HCT116 (cell line): Measurements from ENCODE around the gene RPL29. TPM values are rescaled to one million over a fixed set of nuclear protein-coding genes. Genes with fewer than 3 reads are reported as not detected.

Source experiments
- ATAC-seq: fragments of 200-7000 bp; cut with Tn5 transposase; 2 replicates; pipeline ENCODE4 v1.9.1; 2020; ENCODE audit warnings: mild to moderate bottlenecking, moderate library complexity
- BruUV-seq: library from RNA; stranded (reverse); fragments of 400-500 nt; replicated peaks from 2 replicates; lab custom pipeline; 2021; lab: Mats Ljungman, UMichigan
- CTCF ChIA-PET: fragments of 300-600 bp; sonication (Branson Sonifier 250); formaldehyde crosslinking; loops from one replicate; lab custom pipeline; 2021; ENCODE audit warnings: antibody characterized with exemption; lab: Charles Lee
- POLR2A ChIA-PET: fragments of 300-600, 350-600 bp; sonication (Branson Sonifier 250); formaldehyde crosslinking; loops from one replicate; lab custom pipeline; 2021; ENCODE audit warnings: antibody characterized with exemption; lab: Charles Lee
- RAD21 ChIA-PET, 2 experiments: fragments of 300-600 bp; sonication (Branson Sonifier 250); formaldehyde crosslinking; loops; one replicate each; lab custom pipeline; 2023; ENCODE audit warnings: low total read pairs in 2 of 2; ENCODE audit not compliant: uncharacterized antibody in 2 of 2, unreplicated experiment in 2 of 2, low non-redundant PET in 1 of 2; lab: Charles Lee
- DNase-seq: peaks from one replicate; pipeline ENCODE4 v3.0.0-alpha.2; 2010; ENCODE audit warnings: low read depth, low spot score
- H2AFZ ChIP-seq: fragments of 200-600 bp; shearing (Covaris generic), sonication (generic); 2 replicates; pipeline ENCODE4 v1.6.1; 2017; ENCODE audit warnings: low read depth, mixed run types, mixed read lengths, antibody characterized with exemption, low read length; ENCODE audit not compliant: poor library complexity, severe bottlenecking
- H3K27ac ChIP-seq: 2 replicates; pipeline ENCODE4 v1.5.1; 2012; ENCODE audit warnings: low read depth, low read length
- H3K27me3 ChIP-seq: fragments of 200-600 bp; sonication (generic); 2 replicates; pipeline ENCODE4 v1.6.1; 2016; ENCODE audit warnings: mixed run types, low read length, mixed read lengths; ENCODE audit not compliant: insufficient read depth
- H3K36me3 ChIP-seq, 2 experiments: fragments of 200-500 bp in 1 of 2; fragments of 200-600 bp in 1 of 2; sonication (Bioruptor generic) in 1 of 2; sonication (generic) in 1 of 2; 2 replicates each; pipeline versions ENCODE4 v1.5.1 to v1.6.1; 2014 to 2016; ENCODE audit warnings: low read length in 2 of 2, inconsistent platforms in 1 of 2, mixed read lengths in 1 of 2, mixed run types in 1 of 2; ENCODE audit not compliant: insufficient read depth in 2 of 2, control insufficient read depth in 1 of 2
- H3K4me1 ChIP-seq, 2 experiments: fragments of 200-600 bp in 1 of 2; sonication (generic) in 1 of 2; 2 replicates each; pipeline versions ENCODE4 v1.5.1 to v1.6.1; 2012 to 2017; ENCODE audit warnings: low read length in 2 of 2, inconsistent platforms in 1 of 2, mild to moderate bottlenecking in 1 of 2, mixed read lengths in 1 of 2, mixed run types in 1 of 2, moderate library complexity in 1 of 2; ENCODE audit not compliant: insufficient read depth in 2 of 2, control insufficient read depth in 1 of 2
- H3K4me2 ChIP-seq: fragments of 200-600 bp; sonication (generic); 2 replicates; pipeline ENCODE4 v1.6.1; 2017; ENCODE audit warnings: mixed run types, low read length, mixed read lengths
- H3K4me3 ChIP-seq, 2 experiments: fragments of 200-600 bp in 1 of 2; sonication (generic) in 1 of 2; replicated peaks in 1 of 2; 2 replicates each; pipeline ENCODE4 v1.5.1; 2011 to 2016; ENCODE audit warnings: low read length in 2 of 2, control low read depth in 1 of 2, low read depth in 1 of 2, mild to moderate bottlenecking in 1 of 2, mixed read lengths in 1 of 2, mixed run types in 1 of 2
- H3K79me2 ChIP-seq: fragments of 200-600 bp; sonication (generic); 2 replicates; pipeline ENCODE4 v1.6.1; 2017; ENCODE audit warnings: mild to moderate bottlenecking, mixed run types, low read length, moderate library complexity, mixed read lengths; ENCODE audit not compliant: insufficient read depth
- H3K9ac ChIP-seq: fragments of 200-600 bp; sonication (generic); 2 replicates; pipeline ENCODE4 v1.6.1; 2016; ENCODE audit warnings: low read length, mixed read lengths
- H3K9me2 ChIP-seq: fragments of 200-600 bp; sonication (generic), shearing (Covaris generic); 2 replicates; pipeline ENCODE4 v1.6.1; 2017; ENCODE audit warnings: mixed run types, mild to moderate bottlenecking, moderate library complexity; ENCODE audit not compliant: insufficient read depth
- H3K9me3 ChIP-seq, 2 experiments: fragments of 200-500 bp in 1 of 2; fragments of 200-600 bp in 1 of 2; sonication (Bioruptor generic) in 1 of 2; sonication (generic) in 1 of 2; 2 replicates each; pipeline ENCODE4 v1.6.1; 2014 to 2017; ENCODE audit warnings: low read length in 2 of 2, mixed read lengths in 2 of 2, inconsistent platforms in 1 of 2, low read depth in 1 of 2, mild to moderate bottlenecking in 1 of 2, mixed run types in 1 of 2, moderate library complexity in 1 of 2; ENCODE audit not compliant: control insufficient read depth in 1 of 2, insufficient read depth in 1 of 2
- H4K20me1 ChIP-seq: fragments of 200-600 bp; sonication (generic), shearing (Covaris generic); 2 replicates; pipeline ENCODE4 v1.6.1; 2017; ENCODE audit warnings: mixed run types, mild to moderate bottlenecking, moderate library complexity; ENCODE audit not compliant: insufficient read depth
- ATF3 ChIP-seq: IDR thresholded peaks from 2 replicates; pipeline ENCODE4 v1.6.1; 2012
- CEBPB ChIP-seq: IDR thresholded peaks from 2 replicates; pipeline ENCODE4 v1.6.1; 2012; ENCODE audit warnings: low read depth
- CTCF ChIP-seq, 3 experiments: fragments of 200-600 bp in 1 of 3; sonication (generic) in 1 of 3; IDR thresholded peaks in 2 of 3; conservative IDR thresholded peaks in 1 of 3; 2 replicates each; pipeline ENCODE4 v1.5.1; 2012 to 2017; ENCODE audit warnings: low read depth in 2 of 3, low read length in 2 of 3, antibody characterized with exemption in 1 of 3, borderline replicate concordance in 1 of 3, control low read depth in 1 of 3, mild to moderate bottlenecking in 1 of 3, mixed read lengths in 1 of 3, mixed run types in 1 of 3, moderate library complexity in 1 of 3; ENCODE audit not compliant: insufficient read depth in 1 of 3
- EGR1 ChIP-seq: IDR thresholded peaks from 2 replicates; pipeline ENCODE4 v1.6.1; 2012; ENCODE audit warnings: low read depth
- EZH2 ChIP-seq: fragments of 200-600 bp; sonication (generic); IDR thresholded peaks from 2 replicates; pipeline ENCODE4 v1.6.1; 2017; ENCODE audit warnings: antibody characterized with exemption, mixed run types
- EZH2phosphoT487 ChIP-seq: fragments of 200-600 bp; IDR thresholded peaks from 2 replicates; pipeline ENCODE4 v1.6.1; 2018; ENCODE audit warnings: antibody characterized with exemption, borderline replicate concordance
- FOSL1 ChIP-seq: IDR thresholded peaks from 2 replicates; pipeline ENCODE4 v1.6.1; 2012; ENCODE audit warnings: low read depth
- JUND ChIP-seq: IDR thresholded peaks from 2 replicates; pipeline ENCODE4 v1.6.1; 2012
- POLR2AphosphoS5 ChIP-seq: IDR thresholded peaks from 2 replicates; pipeline ENCODE4 v1.6.1; 2011; ENCODE audit warnings: mild to moderate bottlenecking, low read depth, low read length, moderate library complexity
- RAD21 ChIP-seq: IDR thresholded peaks from 2 replicates; pipeline ENCODE4 v1.6.1; 2012; ENCODE audit warnings: low read depth, mild to moderate bottlenecking
- REST ChIP-seq: IDR thresholded peaks from 2 replicates; pipeline ENCODE4 v1.6.1; 2012; ENCODE audit warnings: low read depth
- SIN3A ChIP-seq: IDR thresholded peaks from 2 replicates; pipeline ENCODE4 v1.6.1; 2012; ENCODE audit warnings: low read depth
- SP1 ChIP-seq: IDR thresholded peaks from 2 replicates; pipeline ENCODE4 v1.6.1; 2012; ENCODE audit warnings: low read depth
- SRF ChIP-seq: IDR thresholded peaks from 2 replicates; pipeline ENCODE4 v1.6.1; 2012; ENCODE audit warnings: low read depth
- TCF7L2 ChIP-seq: IDR thresholded peaks from 2 replicates; pipeline ENCODE4 v1.7.0; 2011; ENCODE audit warnings: borderline replicate concordance, inconsistent platforms; ENCODE audit not compliant: insufficient read depth, insufficient read length; ENCODE audit errors: extremely low read depth
- ZBTB33 ChIP-seq: IDR thresholded peaks from 2 replicates; pipeline ENCODE4 v1.6.1; 2011; ENCODE audit warnings: mild to moderate bottlenecking, low read length, moderate library complexity; ENCODE audit not compliant: insufficient replicate concordance; ENCODE audit errors: extremely low read depth
- ZFX ChIP-seq: fragments of 450-650 bp; IDR thresholded peaks from 2 replicates; pipeline ENCODE4 v1.6.1; 2017
- ZNF274 ChIP-seq: fragments of 200-500 bp; sonication (Bioruptor generic); IDR thresholded peaks from 2 replicates; pipeline ENCODE4 v1.6.1; 2014; ENCODE audit warnings: mild to moderate bottlenecking, low read depth, low read length, inconsistent platforms
- intact Hi-C: fragments of 100-400 bp; cut with micrococcal nuclease; formaldehyde crosslinking; loops from 2 replicates; pipeline ENCODE4 v1.10.0; 2022
- total RNA-seq: library from RNA; stranded (reverse); gene quantifications from one replicate; pipeline ENCODE4 v1.2.1, GENCODE V29; 2021; ENCODE audit not compliant: unreplicated experiment

The RPL29 gene
- total RNA-seq, 1 experiment from 2014 or later, result 1,880 TPM

GRCh38 chr3:51949121-51949520 lies 46.6 kb downstream of the RPL29 start:
- ChIA-PET RAD21 (no interaction called here), CTCF (no interaction called here), POLR2A (no interaction called here)
- H3K79me2 ChIP-seq, result no peaks in the 10 kb centered on the region
- no peak overlapping the region for H2AFZ ChIP-seq
- no peak overlapping the region for H3K27ac ChIP-seq
- intact Hi-C loops, result no loop called here
- H3K4me2 ChIP-seq, result no peak overlapping the region
- no peaks in the 10 kb centered on the region for H3K4me1 ChIP-seq
- no peak overlapping the region for H3K4me3 ChIP-seq
- H3K9me3 ChIP-seq, result no peaks in the 10 kb centered on the region
- BruUV-seq, result no TSS peak
- TF ChIP-seq POLR2AphosphoS5, result no peak
- TF ChIP-seq EZH2phosphoT487, result no peak
- TF ChIP-seq CEBPB, result no peak
- TF ChIP-seq CTCF (IDR thresholded peaks at IDR 0.05 in 2 of 3, conservative IDR thresholded peaks at IDR 0.05 in 1 of 3; ENCODE audit: borderline replicate concordance in 1 of 3, insufficient read depth in 1 of 3, low read depth in 2 of 3, low read length in 2 of 3), result no peak
- TF ChIP-seq SIN3A, result no peak
- no peak for TF ChIP-seq ZFX
- no peak for TF ChIP-seq ZNF274
- no peak for TF ChIP-seq RAD21
- no peak for TF ChIP-seq FOSL1
- no peak for TF ChIP-seq EZH2
- no peak for TF ChIP-seq JUND
- no peak for TF ChIP-seq EGR1
- no peak for TF ChIP-seq SP1
- TF ChIP-seq TCF7L2, result no peak
- TF ChIP-seq ZBTB33, result no peak
- TF ChIP-seq ATF3, result no peak
- no peak for TF ChIP-seq REST
- no peak for TF ChIP-seq SRF
- H3K9ac ChIP-seq, result no peak overlapping the region
- ATAC-seq (no peak), DNase-seq (no peak)
- no peaks in the 10 kb centered on the region for H3K27me3 ChIP-seq
- H4K20me1 ChIP-seq, result no peaks in the 10 kb centered on the region
- H3K9me2 ChIP-seq, result no peaks in the 10 kb centered on the region
- no peaks in the 10 kb centered on the region for H3K36me3 ChIP-seq
